Measurements from ENCODE around the gene NF1.
"Not testable (repeated sequence)": the region's sequence is repeated elsewhere in the genome, so short reads cannot be mapped to it uniquely, and the experiment has no call there.

Gene NF1, protein sequence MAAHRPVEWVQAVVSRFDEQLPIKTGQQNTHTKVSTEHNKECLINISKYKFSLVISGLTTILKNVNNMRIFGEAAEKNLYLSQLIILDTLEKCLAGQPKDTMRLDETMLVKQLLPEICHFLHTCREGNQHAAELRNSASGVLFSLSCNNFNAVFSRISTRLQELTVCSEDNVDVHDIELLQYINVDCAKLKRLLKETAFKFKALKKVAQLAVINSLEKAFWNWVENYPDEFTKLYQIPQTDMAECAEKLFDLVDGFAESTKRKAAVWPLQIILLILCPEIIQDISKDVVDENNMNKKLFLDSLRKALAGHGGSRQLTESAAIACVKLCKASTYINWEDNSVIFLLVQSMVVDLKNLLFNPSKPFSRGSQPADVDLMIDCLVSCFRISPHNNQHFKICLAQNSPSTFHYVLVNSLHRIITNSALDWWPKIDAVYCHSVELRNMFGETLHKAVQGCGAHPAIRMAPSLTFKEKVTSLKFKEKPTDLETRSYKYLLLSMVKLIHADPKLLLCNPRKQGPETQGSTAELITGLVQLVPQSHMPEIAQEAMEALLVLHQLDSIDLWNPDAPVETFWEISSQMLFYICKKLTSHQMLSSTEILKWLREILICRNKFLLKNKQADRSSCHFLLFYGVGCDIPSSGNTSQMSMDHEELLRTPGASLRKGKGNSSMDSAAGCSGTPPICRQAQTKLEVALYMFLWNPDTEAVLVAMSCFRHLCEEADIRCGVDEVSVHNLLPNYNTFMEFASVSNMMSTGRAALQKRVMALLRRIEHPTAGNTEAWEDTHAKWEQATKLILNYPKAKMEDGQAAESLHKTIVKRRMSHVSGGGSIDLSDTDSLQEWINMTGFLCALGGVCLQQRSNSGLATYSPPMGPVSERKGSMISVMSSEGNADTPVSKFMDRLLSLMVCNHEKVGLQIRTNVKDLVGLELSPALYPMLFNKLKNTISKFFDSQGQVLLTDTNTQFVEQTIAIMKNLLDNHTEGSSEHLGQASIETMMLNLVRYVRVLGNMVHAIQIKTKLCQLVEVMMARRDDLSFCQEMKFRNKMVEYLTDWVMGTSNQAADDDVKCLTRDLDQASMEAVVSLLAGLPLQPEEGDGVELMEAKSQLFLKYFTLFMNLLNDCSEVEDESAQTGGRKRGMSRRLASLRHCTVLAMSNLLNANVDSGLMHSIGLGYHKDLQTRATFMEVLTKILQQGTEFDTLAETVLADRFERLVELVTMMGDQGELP (N-terminal part only)

DNA sequence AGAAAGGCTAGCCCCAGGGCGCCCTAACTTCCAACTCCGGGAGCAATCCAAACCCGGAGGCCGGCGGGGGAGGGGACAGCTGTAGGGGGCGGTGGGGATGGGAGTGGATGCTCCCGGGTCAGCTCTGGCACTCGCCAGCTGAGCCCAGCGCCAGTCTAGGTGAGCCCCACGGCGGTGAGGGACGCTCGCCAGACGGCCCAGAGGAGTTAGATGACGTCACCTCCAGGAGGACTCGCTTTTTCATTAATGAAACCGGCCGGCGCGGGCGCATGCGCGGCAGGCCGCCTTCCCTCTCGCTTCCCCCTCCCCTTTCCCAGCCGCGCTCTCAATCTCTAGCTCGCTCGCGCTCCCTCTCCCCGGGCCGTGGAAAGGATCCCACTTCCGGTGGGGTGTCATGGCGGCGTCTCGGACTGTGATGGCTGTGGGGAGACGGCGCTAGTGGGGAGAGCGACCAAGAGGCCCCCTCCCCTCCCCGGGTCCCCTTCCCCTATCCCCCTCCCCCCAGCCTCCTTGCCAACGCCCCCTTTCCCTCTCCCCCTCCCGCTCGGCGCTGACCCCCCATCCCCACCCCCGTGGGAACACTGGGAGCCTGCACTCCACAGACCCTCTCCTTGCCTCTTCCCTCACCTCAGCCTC lies at the start of gene NF1:
Gene NF1, plus strand, starts transcription at position 378 of the 636 bp plus-strand sequence. CDS start 333 bp downstream, outside the sequence.
- peak; percentile 93 for DNase-seq

DNA sequence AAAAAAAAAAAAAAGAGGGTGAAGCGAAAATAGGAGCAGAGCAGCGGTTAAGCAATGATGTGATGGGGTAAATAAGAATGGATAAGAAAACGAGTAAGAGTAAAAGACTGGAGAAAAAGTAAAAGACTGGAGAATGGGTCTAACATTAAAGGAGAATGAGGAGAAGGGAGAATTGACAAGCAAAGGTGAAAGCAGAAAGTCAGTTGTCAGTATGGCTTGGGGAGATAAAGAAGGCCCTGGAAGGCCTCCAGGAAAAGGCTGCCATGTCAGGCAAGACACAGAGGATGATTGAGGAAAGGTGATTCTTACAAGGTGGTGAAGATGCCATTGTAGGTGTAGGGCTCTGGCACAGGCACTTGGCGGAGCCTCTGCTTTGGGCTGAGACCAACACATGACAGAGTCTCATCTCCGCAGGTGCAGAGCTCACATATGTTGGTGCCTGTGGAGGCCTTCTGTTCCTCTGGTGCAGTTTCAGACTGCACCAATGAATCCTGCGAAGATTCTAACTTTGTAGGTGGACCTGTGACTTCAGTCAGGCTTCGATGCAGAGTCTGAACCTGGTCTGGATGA lies 47.8 kb upstream of the NF1 start:
- not testable (repeated sequence) for DNase-seq

DNA sequence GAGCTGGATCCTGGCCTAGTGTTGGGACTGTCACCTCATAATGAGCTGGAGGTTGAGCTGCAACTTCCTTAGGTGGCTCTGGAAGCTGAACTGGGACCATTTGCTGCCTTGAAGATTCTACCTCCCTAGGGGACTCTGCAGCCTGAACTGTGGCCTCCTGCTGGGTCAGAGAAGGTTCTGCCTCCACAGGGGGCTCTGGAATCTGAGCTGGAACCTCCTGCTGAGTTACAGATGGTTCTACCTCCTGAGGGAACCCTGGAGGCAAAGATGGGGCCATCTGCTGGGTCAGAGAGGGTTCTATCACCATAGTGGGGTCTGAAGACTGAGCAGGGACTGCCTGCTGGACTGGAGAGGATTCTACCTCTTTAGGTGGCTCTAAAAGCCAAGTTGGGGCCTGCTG lies 46.6 kb upstream of the NF1 start:
- no peak for DNase-seq

DNA sequence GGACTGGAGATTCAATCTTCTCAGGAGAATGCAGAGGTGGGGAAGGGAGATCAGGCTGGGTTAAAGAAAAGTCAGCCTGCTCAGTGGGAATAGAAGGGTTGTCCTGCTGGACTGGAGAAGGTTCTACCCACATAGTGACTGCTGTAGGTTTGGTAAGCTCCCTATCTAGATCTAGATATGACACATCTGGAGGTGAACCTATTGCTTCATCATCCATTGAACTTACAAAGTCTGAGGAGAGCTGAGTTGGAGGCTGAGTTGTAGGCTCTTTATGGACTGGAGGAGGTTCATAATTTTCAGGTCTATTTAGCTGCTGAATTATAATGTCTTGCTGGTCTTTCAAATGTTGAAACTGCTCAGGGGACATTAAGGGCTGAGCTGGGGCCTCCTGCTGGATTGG lies 46.0 kb upstream of the NF1 start:
- DNase-seq, result no peak

DNA sequence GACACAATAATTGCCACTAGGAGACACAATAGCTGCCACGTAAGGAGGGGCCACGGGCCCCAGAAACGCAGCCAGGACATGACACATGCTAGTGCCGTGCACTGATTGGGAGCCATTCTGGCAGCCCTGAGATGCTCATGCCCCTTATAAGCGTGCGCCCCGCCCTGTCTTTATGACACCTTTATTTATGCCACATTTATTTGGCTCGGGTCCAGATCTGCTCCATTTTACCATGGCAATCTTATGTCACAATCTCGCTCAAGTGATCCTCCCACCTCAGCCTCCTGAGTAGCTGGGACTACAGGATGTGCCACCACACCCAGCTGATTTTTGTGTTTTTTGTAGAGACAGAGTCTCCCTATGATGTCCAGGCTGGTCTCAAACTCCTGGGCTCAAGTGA lies 43.8 kb upstream of the NF1 start:
- DNase-seq, result no peak

DNA sequence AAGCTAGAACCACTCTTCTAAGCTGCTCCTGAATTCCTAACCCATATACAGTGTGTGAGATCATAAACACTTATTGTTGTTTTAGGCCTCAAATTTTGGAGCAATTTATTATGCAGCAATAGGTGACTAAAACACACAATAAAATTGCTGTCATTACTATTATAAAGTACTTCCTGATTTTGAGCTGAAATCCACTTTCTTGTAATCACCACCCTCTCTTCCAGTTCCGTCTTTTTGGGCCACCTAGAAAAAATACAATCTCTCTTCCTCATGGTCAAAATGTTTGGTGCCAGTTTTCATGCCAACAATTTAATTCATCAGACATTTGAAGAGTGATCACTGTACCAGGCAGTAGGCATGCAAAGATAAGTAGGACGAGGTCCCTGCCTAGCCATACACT lies 43.3 kb upstream of the NF1 start:
- DNase-seq, result no peak

DNA sequence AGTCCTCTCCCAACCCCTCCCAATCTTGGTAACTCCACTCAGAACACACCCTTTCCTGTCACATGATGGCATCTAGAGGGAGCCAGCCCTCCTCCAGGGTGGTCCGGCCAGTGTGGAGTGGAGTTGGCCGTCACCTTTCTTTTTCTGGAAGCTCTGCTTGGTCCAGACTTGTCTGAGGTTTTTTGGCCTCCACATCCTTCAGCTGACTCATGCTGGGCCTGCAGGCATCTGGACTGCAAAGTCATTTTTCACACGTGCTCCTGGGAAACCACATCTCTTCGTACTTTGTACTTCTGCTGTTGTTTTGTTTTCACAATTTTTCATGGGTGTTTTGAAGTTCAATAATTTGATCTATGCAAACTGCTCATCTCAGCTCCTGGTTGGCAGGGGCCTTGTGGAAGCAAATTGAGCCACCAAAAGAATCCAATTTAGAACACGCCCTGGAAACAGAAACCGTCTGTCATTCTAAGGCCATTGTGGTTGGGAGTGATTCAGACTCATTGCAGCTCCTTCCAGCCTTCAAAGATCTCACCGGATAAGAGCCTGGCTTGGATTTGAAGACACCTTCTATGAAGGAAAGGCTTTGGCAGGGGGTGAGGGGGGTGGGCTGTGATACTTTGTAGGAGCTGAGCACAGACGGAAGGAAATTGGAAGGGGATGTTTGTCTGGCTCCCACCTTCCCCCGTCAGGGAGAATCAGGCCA lies 42.4 kb upstream of the NF1 start:
- DNase-seq, result no peak

DNA sequence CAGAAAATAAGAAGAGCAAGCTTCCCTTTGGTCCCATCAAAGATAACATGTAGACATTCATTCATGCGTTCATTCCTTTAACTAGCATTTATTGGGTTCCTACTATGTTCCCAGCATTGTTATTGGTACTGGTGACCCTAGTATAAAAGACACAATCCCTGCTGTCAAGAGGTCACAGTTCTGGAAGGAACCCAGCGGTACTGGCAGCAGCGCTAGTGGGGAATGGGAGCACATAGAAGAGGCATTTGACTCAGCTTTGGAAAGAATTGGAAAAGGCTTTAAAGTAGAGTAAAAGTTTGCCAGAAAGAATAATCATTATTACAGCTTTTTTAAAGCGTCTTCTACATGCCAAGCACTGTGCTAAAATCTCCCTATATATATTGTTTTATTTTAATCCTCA lies 41.7 kb upstream of the NF1 start:
- no peak for DNase-seq

DNA sequence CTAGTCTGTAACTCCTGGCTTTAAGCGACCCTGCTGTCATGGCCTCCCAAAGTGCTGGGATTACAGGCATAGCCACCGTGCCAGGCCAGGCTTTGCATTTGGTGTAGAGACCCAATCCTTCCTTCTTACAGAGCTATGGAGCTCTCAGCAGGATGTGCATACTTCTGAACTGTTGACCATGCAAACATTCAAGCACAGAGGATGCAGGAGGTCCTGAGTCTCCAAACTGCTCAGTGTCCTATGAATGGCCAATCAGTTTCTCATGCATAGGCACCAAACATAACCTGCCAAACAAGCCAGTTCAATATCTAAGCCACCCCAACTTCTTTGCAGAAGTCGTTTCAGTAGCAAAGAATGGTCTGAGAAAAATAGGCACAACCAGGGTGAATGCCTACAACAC lies 40.0 kb upstream of the NF1 start:
- no peak for DNase-seq

DNA sequence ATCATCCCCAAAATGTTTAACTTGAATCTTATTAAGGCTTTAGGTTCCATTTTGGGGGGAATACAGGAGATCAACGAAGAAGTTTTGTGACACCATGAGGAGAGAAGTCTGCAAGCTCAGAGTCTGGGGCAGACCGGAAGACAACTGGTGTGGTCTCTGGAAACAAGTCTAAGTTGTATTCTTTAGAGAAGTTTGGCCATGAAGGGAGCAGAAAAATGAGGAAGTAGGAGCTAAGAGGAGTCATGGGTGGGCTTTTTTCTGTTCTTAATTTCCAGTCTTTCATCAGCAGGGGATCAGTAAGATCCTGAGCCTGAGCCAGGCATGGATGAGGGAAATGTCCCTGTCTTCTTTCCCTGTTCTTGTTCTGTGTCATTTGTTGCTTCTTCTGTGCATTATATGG lies 35.8 kb upstream of the NF1 start:
- DNase-seq, result no peak

DNA sequence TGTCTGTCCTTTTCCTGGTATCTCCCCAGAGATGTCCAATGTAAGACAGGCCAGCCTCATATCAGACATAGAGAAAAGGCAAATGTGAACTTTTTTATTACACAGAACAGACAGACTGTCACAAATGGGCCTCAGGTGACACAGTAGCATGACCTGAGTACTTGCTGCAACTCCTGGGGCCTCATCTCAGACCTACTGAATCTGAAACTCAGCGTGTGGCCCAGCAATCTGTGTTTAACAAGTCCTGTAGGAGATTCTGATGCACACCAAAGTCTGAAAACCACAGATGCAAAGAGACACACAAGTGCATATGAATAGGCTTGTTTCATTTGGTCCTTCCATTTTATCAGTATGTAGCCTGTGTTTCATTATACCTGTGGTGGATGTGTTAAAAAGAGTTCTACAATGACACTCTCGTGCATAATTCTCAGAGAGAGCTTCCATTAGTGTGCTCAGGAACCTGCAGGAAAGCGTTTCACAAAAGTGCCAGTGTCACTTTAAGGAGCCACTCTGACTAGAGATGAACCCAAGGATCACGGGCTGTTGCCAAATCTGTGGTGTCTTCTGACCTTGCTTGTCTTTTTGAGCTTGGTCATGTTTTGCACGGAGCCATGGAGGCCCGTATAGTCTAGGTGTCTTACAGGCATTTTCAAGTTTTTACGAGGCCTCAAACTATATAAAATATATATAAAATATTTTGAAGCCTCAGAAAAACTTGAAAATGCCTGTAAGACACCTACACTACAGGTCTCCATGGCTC lies 33.8 kb upstream of the NF1 start:
- no peak for DNase-seq

DNA sequence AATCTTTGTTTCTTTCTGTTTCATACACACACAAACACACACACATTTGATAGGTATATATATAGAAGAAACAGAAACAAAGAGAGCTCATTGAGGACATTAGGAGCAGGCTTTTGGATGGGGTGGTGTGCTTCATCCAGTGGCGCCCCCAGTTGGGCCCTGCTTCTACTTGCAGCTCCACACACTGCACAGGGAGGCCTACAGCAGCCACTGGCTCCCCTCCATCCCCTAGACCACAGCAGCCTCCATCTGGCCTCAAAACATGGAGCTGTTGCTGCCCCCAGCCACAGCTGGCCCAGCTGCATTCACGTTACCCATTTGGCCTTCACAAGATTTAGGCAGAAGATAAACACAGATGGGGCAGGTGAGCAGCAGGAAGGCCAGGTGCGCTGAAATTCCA lies 33.1 kb upstream of the NF1 start:
- DNase-seq, result no peak

DNA sequence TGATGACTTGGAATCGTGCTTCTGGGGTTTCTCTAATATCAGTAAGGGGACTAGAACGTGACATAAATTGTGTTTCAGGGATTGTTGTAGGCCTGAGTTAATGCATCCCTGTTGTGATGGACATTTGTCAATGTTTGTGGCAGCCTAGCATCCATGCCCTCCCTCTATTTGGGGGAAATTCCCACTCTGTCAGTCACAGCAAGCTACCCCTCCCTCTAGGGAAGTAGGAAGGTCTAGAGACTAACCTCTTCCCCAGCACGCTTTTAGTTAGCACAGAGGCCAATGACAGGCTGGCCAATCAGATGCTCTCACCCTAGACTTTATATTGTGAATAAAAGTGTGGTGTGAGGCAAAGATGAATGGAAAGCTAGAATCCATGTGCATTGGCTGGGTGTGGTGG lies 32.4 kb upstream of the NF1 start:
- no peak for DNase-seq

DNA sequence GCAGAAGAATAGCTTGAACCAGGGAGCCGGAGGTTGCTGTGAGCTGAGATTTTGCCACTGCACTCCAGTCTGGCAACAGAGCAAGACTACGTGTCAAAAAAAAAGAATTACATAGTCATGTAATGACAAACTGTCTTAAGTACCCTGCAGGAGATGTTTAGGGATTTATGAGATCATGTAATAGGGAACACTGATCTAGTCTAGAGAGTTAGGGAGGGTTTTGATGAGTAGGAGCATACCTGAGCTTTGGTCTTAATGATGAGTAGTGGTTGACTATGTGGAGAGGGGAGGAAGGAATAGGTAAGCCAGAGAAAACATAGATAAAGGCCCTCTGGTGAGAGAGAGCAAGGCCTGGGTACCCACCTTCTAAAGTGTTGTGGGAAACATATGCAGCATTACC lies 30.1 kb upstream of the NF1 start:
- no peak for DNase-seq

DNA sequence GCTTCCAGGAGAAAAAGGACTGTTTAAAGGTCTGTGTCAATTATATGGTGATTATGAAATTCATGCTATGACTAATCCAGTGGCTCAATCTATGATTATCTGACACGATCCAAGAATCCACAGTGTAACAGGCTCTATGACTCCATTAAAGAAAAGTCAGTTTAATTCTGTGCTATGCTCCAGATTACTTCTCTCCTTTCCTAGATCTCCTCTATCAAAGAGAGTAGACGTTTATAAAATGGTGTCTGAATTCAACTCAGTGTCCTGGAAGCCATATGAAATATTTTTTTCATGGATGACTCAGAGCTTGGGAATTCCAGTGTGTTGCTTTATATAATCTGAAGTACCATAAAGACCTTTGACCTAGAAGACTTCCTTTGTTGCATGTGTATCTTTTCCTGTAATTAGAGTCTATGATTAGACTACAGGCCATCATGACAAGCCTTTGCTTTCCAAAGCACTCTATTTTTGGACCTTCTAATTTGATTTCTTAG lies 27.0 kb upstream of the NF1 start:
- DNase-seq, result no peak

DNA sequence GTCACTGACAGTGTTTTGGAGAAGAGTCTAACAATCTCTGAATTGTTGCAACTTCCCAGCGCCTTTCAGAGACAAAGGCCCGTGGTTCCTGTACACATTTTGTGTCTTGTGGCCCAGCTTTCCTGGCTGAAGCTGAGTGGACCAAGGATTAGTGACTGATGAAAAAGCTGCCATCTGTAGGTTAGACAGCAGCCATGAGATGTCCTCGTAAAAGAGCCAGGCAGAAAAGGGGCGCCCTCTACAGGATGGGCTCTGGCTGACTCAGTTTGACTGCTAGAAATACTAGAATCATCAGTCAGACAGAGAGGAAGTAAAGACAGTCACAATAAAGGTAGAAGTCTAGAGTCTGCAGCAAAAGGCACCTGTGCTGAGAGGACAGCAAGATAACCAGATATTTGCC lies 26.5 kb upstream of the NF1 start:
- no peak for DNase-seq

DNA sequence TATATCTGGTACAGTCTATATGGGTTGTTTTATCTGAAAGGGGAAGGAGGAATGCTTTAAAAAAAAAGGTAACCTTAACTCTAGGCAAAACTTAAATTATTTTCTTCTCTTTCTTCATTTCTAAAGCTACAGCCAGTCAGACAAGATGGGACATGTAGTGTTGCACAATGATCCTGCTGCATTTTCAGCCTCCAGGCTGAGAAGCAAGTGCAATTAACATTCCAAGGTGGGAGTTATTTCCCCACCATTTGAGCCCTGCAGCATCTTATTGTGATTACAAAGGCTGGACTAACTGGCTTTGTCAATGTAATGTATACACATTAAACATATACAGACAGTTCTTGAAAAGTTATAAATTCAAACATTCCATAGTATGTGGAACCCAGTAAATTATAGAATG lies 22.6 kb upstream of the NF1 start:
- no peak for DNase-seq

DNA sequence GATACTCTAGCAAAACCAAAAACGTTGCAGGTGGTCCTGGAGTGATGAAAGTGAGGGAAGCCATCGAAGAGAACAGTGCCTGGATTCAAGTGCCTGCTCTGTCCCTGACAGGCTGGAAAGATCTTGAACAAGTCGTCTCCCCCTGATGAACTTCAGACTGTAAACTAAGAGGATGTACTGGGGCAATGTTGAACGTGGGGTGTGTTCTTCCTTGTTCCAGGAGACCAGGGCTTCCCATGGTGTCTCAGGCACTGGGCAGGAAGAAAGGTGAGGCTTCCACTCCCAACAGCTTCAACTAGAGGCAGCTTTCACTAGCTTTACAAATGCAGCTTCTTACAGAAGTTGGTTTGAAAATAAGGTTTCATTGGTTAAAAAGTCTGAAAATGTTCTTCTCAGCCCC lies 21.4 kb upstream of the NF1 start:
- DNase-seq, result no peak

DNA sequence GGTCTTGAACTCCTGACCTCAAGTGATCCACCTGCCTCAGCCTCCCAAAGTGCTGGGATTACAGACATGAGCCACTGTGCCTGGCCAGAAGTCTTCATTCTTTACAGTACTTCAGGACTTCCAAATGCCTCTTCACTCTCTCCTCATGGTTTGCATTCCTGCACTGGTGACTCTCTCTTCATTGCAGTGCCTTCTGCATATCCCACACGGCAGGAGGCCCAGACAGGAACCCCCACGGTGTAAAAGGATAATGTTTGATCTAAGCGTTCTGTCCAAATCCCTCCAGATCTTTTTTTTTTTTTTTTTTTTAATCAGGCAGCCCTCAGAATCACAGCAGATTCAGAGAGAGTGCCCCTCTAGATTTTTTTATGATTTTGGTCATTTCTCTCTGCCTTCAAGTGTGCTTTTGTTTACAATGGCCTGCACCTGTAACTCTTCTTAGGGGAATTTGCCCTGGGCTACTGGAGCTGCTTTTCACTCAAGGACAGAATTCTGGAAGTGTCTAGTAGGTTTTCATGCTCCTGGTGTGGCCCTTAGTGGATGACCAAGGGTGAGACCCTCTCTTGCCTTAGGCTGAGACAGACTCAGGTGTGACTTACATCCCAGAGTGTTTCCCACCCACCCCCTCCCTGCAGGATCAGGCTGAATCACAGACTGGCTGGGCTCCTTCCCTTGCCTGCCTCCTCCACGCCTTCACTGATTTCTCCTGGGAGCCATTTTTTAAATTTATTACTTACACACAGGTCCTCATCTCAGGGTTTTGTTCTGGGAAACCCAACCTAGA lies 19.8 kb upstream of the NF1 start:
- no peak for DNase-seq

DNA sequence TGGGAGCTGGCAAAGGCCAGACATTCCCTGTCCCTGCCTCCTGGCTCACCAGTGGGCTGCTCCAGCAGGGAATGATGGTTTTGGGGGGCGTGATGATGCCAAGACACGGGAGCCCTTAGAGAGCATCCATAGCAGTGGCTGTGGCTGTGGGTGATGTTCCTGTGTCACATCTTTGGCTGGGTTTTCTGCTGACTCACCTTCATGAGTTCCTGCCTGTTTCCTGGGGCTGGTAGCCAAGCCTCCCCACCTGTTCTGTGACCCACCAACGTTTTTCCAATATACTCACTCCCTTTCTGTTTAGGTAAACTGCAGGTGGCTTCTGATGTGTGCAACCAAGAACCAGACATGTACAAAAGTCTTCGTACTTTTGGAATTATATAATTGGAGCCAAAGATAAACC lies 16.5 kb upstream of the NF1 start:
- DNase-seq, result no peak
